Activated naive CD4-positive, alpha-beta T cell treated with anti-CD3 and anti-CD28 coated beads, Interleukin-2, amount 50 U/mL, for 24 hours (primary cell): ENCODE measurements around the gene SMTN.

Experiments
- H3K27ac Mint-ChIP-seq: one replicate; pipeline ENCODE4 v1.8.0; 2021; ENCODE audit warnings: mild to moderate bottlenecking, mixed read lengths
- H3K27me3 Mint-ChIP-seq: one replicate; pipeline ENCODE4 v1.8.0; 2021; ENCODE audit warnings: mixed read lengths
- H3K36me3 Mint-ChIP-seq: one replicate; pipeline ENCODE4 v1.8.0; 2021; ENCODE audit warnings: mixed read lengths
- H3K4me1 Mint-ChIP-seq: one replicate; pipeline ENCODE4 v1.8.0; 2021; ENCODE audit warnings: mixed read lengths
- H3K4me3 Mint-ChIP-seq: one replicate; pipeline ENCODE4 v1.8.0; 2021; ENCODE audit warnings: mild to moderate bottlenecking, mixed read lengths
- H3K9me3 Mint-ChIP-seq: one replicate; pipeline ENCODE4 v1.8.0; 2021; ENCODE audit warnings: mixed read lengths

Gene SMTN

DNA sequence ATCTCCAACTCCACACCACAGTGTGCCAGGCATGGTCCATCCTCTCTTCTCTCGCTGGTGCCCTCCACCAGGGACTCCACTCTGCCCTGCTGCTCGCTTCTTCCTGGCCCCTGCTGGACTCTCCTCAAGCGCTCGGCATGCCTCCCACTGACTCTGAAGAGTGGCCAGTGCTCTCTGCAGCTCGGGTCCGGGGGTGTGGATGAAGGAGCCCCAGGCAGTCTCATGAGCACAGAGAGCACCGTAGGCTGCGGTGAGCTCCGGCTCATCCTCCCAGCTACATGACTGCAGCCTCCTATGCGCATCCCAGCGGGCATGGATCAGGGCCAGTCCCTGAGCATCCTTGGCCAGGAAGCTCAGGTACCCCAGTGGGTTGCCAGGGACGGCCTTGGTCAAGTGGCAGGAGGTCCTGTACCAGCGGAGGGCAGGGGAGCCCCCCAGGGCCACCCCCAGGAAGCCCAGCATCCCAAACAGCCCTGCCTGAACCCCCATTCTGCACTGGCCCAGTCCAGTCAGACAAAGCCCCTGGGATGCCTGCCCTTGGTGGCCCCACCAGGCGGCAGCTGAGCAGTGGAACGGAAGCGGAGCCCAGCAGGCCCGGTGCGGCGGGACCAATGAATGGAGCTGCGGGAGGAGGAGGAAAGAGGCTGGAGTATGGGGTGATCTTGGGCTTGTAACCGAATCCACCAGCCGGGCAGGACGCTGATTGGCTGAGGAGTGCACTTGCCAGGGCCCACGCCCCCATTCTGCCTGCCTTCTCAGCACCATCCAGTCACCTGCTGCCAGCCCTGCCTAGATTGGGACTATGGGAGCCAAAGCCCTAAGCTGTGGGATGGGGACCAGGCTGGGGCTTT lies 59.0 kb downstream of the SMTN start, which contains the start of gene PLA2G3:
Gene PLA2G3 (minus strand): TSS at position 643 of the 851 bp plus-strand sequence. CDS start 154 bp downstream, at position 489.
- Mint-ChIP-seq H3K27ac (no peak within 1 kb of the TSS), H3K4me3 (no peak within 1 kb of the TSS), H3K27me3 (no peaks in the 10 kb centered on the region), H3K9me3 (peaks cover 3% of the 10 kb centered on the region), H3K36me3 (peaks cover 2% of the 10 kb centered on the region), H3K4me1 (peaks cover 6% of the 10 kb centered on the region)

DNA sequence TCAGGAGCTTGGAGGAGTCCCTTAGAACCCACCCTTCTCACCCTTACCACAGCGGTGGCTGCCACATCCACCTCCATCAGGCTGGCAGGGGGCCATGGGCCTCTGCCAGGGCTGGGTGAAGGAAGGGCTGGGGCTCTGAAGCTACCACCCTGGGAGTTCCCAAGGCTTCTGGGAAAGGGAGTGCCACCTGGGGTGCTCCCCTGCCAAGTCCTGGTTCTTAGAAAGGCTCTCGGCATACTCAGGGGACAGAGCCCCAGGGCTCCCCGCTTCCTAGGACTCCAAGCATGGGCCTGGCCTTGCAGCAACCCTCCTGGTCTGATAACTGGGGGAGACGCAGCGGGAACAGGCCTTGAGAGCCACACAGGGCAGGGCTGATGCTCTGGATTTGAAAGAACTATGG lies 59.6 kb downstream of the SMTN start:
- peaks cover 5% of the 10 kb centered on the region for H3K9me3 Mint-ChIP-seq
- H3K4me3 Mint-ChIP-seq = no peak overlapping the region
- H3K27me3 Mint-ChIP-seq = no peaks in the 10 kb centered on the region
- peaks cover 2% of the 10 kb centered on the region for H3K36me3 Mint-ChIP-seq
- peaks cover 6% of the 10 kb centered on the region for H3K4me1 Mint-ChIP-seq
- no peak overlapping the region for H3K27ac Mint-ChIP-seq

DNA sequence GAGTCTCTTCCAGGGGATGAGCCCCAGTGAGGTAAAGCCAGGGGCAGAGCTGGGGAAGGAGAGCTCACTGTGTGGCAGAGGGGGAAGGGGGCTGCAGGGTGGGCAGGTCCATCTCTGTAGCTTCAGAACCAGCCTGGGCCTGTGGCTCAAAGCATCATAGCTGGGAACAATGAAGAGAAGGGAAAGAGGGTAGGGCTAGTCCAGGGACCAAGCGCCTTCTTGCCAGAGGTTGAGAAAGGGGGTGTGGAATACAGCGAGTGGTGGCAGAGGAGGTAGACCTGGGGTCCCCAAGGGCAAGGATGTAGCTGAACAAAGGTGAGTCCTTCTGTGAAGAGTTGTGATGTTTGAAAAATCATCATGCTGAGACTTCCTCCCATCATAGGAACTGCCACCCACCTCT lies 60.4 kb downstream of the SMTN start:
- H3K4me3 Mint-ChIP-seq = no peak overlapping the region
- peaks cover 2% of the 10 kb centered on the region for H3K36me3 Mint-ChIP-seq
- H3K9me3 Mint-ChIP-seq = peaks cover 5% of the 10 kb centered on the region
- H3K27me3 Mint-ChIP-seq = no peaks in the 10 kb centered on the region
- H3K4me1 Mint-ChIP-seq = peaks cover 6% of the 10 kb centered on the region
- no peak overlapping the region for H3K27ac Mint-ChIP-seq

DNA sequence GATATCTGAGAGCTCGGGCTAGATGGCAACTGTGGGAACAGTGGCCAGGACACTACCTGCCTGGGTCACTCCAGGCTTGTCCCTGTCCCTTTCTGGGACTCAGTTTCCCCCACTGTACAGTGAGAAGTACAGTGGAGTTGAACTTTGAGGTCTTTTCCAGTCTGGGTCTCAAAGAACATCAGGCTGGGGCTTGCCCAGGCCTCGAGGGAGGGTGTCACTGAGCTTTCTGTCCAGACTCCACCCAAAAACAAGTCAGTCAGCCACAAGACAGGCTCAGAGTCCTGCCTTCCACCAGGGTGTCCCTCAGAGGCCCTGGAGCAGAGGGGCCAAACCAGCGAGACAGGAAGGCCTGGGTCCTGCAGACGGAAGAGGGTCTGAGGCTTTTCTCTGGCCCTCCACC lies 61.2 kb downstream of the SMTN start:
- H3K36me3 Mint-ChIP-seq = peaks cover 2% of the 10 kb centered on the region
- peaks cover 6% of the 10 kb centered on the region for H3K4me1 Mint-ChIP-seq
- H3K27me3 Mint-ChIP-seq = no peaks in the 10 kb centered on the region
- no peak overlapping the region for H3K4me3 Mint-ChIP-seq
- no peak overlapping the region for H3K27ac Mint-ChIP-seq
- H3K9me3 Mint-ChIP-seq = peaks cover 5% of the 10 kb centered on the region

DNA sequence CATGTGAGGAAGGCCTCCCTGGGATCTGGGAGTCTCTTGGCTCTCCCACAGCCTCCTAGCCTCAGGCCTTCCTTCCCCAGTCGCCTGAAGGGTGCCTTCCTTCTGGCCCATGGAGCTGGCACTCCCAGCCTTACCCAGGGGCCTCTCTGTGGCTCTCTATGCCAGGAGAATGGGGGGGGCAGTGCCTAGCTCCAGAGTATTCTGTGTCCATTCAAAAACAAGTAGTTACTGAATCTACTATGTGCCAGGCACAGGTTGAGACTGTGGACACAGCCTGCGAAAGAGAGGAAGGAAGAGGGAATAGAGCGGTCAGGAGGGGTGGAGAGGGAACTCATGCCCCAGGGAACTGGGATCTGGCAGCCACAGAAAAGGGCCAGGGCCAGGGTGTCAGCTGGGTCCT lies 61.9 kb downstream of the SMTN start:
- peaks cover 5% of the 10 kb centered on the region for H3K9me3 Mint-ChIP-seq
- peaks cover 2% of the 10 kb centered on the region for H3K36me3 Mint-ChIP-seq
- peaks cover 6% of the 10 kb centered on the region for H3K4me1 Mint-ChIP-seq
- no peak overlapping the region for H3K4me3 Mint-ChIP-seq
- no peak overlapping the region for H3K27ac Mint-ChIP-seq
- no peaks in the 10 kb centered on the region for H3K27me3 Mint-ChIP-seq

DNA sequence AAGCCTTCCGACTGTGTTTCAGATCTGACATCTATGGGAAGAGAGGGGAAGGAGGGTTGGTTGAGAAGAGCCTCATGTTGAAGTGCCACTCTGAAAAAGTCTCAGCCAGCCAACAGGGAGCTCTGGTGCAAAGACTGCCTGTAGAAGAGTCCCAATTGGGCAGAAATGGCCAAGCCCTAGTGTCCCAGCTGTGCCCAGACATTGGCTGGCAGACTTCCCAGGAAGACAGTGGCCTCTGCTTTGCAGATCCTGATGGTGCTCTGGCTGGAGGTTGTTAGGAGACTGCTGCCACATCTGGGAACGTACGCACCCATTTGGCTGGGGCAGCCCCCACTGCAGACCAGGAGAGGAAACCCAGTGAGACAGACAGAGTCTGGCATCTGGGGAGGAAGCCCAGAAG lies 62.4 kb downstream of the SMTN start:
- Mint-ChIP-seq H3K27me3 (no peaks in the 10 kb centered on the region), H3K4me3 (no peak overlapping the region), H3K9me3 (peaks cover 5% of the 10 kb centered on the region), H3K4me1 (peaks cover 6% of the 10 kb centered on the region), H3K27ac (no peak overlapping the region), H3K36me3 (peaks cover 2% of the 10 kb centered on the region)

DNA sequence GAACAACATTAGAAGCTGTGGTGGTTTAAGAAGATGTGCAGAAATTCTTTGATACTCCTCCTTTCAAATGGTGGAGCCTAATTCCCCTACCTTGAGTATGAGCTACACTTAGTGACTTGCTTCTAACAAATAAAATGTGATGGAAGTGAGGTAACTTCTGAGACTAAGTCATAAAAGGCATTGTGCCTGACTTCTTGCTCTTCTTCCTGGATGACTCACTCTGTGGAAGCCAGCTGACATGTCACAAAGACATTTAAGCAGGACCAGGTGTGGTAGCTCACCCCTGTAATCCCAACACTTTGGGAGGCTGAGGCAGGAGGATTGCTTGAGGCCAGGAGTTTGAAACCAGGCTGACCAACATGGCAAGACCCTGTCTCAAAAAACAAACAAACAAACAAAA lies 63.1 kb downstream of the SMTN start:
- H3K4me3 Mint-ChIP-seq = no peak overlapping the region
- H3K9me3 Mint-ChIP-seq = peaks cover 5% of the 10 kb centered on the region
- H3K27ac Mint-ChIP-seq = no peak overlapping the region
- H3K27me3 Mint-ChIP-seq = no peaks in the 10 kb centered on the region
- H3K36me3 Mint-ChIP-seq = peaks cover 2% of the 10 kb centered on the region
- peaks cover 6% of the 10 kb centered on the region for H3K4me1 Mint-ChIP-seq

DNA sequence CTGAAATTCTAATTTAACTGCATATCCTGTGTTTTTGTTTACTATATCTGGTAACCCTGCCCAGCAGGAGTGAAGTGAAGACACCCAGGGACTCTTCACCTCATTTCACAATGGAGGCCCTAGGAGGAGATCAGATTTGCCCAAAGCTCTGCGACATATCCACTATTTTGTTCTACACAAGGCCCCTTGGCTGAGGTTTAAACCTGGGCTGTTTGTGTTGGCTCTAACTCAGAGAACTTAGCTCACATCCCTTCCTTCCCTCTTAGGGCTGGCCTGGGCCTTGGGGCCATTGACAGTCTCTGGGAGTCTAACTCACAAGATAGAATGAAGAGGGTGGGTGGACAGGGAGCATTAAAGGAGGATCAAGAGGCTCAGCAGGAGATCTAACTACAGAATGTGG lies 67.4 kb downstream of the SMTN start:
- Mint-ChIP-seq H3K4me3 (no peak overlapping the region), H3K4me1 (peaks cover 6% of the 10 kb centered on the region), H3K36me3 (peaks cover 2% of the 10 kb centered on the region), H3K9me3 (peaks cover 5% of the 10 kb centered on the region), H3K27ac (no peak overlapping the region), H3K27me3 (no peaks in the 10 kb centered on the region)

DNA sequence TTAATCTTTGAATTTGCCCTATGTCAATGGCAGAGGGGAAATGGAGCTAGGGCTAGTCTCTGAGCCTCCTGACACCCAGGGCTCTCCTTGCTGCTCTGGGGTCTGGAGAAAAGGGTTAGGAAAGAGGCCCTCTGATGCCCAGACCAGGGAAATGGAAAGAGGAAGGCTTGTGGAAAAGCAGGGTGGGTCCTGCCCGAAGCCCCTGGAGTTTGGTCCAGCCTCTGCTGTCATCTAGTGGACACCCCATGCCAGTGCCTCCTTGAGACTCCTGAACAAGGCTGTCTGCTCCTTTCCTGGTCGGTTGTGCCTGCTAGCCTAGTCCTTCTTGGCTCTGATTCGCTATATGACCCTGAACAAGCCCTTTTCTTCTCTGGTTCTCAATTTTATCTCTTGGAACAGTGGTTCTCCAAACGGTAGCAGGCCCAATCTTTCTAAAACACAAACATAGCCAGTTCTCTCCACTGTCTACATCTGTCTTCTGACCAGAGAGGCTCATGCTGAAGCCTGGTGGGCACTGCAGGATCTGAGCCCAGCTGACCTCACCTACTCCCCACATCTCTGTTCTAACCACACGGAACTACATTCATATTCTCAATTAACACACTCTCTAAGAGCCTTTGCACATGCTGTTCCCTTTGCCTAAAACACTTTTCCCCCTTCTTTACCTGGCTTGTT lies 68.0 kb downstream of the SMTN start:
- no peak overlapping the region for H3K4me3 Mint-ChIP-seq
- H3K27me3 Mint-ChIP-seq = no peaks in the 10 kb centered on the region
- H3K9me3 Mint-ChIP-seq = peaks cover 5% of the 10 kb centered on the region
- H3K4me1 Mint-ChIP-seq = peaks cover 2% of the 10 kb centered on the region
- H3K36me3 Mint-ChIP-seq = peaks cover 2% of the 10 kb centered on the region
- no peak overlapping the region for H3K27ac Mint-ChIP-seq

DNA sequence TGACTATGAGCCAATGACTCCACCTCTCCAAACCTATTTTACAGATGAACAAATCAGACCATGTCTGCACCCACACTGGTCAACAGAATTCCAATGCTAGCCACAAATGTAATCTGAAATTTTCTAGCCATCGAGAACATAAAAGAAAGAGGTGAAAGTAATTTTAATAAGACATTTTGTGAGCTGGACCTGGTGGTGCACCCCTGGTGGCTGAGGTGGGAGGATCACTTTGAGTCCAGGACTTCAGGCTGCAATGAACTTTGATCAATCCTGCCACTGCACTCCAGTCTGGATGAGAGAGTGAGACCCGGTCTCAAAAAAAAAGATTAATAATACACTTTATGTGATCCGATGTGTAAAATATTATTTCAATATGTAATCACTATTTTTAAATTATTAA lies 69.5 kb downstream of the SMTN start:
- Mint-ChIP-seq H3K36me3 (no peaks in the 10 kb centered on the region), H3K27me3 (no peaks in the 10 kb centered on the region), H3K27ac (no peak overlapping the region), H3K4me3 (no peak overlapping the region), H3K4me1 (no peaks in the 10 kb centered on the region), H3K9me3 (no peaks in the 10 kb centered on the region)

DNA sequence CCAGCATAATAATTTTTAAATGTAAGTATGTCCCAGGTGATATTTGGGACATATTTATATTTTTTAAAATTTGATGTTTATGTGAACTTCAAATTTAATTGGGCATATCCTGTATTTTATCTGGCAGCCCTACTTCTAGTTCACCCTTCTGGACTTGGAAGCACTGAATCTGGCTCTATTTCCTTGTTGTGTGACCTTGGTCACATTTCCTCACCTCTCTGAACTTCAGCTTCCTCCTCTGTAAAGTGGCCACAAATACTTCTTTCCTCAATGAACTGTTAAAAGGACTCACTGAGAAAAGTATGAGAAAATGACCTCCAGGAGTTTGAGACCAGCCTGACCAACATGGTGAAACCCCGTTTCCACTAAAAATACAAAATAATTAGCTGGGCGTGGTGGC lies 70.8 kb downstream of the SMTN start:
- Mint-ChIP-seq H3K4me3 (no peak overlapping the region), H3K9me3 (no peaks in the 10 kb centered on the region)

DNA sequence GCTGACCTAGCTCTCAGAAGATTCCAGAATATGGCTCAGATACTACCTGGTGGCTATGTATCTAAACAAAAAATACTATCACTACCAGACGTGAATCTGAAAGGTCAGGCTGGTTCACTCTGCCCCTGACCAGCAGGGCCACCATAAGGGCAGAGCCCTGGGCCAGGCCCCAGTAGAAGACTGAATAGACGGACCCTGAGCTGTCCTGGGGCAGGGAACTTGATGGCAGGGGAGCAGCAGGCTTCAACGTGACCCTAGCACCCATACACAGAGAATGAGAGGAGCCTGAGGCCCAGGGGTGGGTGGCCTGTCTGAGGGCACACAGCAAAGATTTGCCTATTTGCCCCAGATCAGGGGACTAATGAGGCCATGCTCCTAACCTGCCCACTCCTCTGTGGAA lies 72.2 kb downstream of the SMTN start:
- Mint-ChIP-seq H3K27me3 (no peaks in the 10 kb centered on the region), H3K4me3 (no peak overlapping the region), H3K9me3 (no peaks in the 10 kb centered on the region), H3K27ac (no peak overlapping the region), H3K36me3 (no peaks in the 10 kb centered on the region), H3K4me1 (no peaks in the 10 kb centered on the region)

More for the DNA sequence above, 70.8 kb downstream of the SMTN start:
- Mint-ChIP-seq H3K27ac (no peak overlapping the region), H3K27me3 (no peaks in the 10 kb centered on the region), H3K36me3 (no peaks in the 10 kb centered on the region), H3K4me1 (no peaks in the 10 kb centered on the region)
